Right atrium auricular region (tissue), 2 donors: ENCODE data around the gene ISCU. TPM values are rescaled to one million over a fixed set of nuclear protein-coding genes. Genes with fewer than 3 reads are reported as not detected.

Experiments
- DNase-seq: peaks from one replicate; pipeline ENCODE4 v3.0.0-alpha.2; 2019; ENCODE audit warnings: low spot score
- H3K27ac ChIP-seq, 2 donors: fragments of 200-600 bp; sonication (generic); 1 replicate in 1 of 2; 2 replicates in 1 of 2; pipeline ENCODE4 v1.5.1; 2016 to 2019
- H3K27me3 ChIP-seq, 2 donors: fragments of 200-600 bp; sonication (generic); one replicate each; pipeline versions ENCODE4 v1.5.1 to v1.6.0; 2017 to 2019
- H3K36me3 ChIP-seq: fragments of 200-600 bp; sonication (generic); one replicate; pipeline ENCODE4 v1.5.1; 2016
- H3K4me1 ChIP-seq, 2 donors: fragments of 200-600 bp; sonication (generic); one replicate each; pipeline versions ENCODE4 v1.5.1 to v1.6.0; 2017 to 2019
- H3K4me3 ChIP-seq, 2 donors: fragments of 200-600 bp; sonication (generic); 1 replicate in 1 of 2; 2 replicates in 1 of 2; pipeline ENCODE4 v1.5.1; 2017 to 2019; ENCODE audit warnings: mild to moderate bottlenecking in 1 of 2, moderate library complexity in 1 of 2
- H3K9me3 ChIP-seq, 2 donors: fragments of 200-600 bp; sonication (generic); one replicate each; pipeline ENCODE4 v1.5.1; 2019
- total RNA-seq, 2 donors: library from RNA; depleted of rRNA; stranded (reverse); fragments of >200 nt; gene quantifications; one replicate each; pipeline ENCODE4 v1.1.0, GENCODE V29; 2016
- TF ChIP-seq, protein P1 (sequence below), 2 donors: fragments of 200-600 bp; sonication (generic); IDR thresholded peaks; one replicate each; pipeline ENCODE4 v1.5.1; 2019; ENCODE audit warnings: antibody characterized with exemption in 2 of 2

Gene ISCU
- total RNA-seq, 2 donors from 2014 or later: 421 to 433 TPM

DNA sequence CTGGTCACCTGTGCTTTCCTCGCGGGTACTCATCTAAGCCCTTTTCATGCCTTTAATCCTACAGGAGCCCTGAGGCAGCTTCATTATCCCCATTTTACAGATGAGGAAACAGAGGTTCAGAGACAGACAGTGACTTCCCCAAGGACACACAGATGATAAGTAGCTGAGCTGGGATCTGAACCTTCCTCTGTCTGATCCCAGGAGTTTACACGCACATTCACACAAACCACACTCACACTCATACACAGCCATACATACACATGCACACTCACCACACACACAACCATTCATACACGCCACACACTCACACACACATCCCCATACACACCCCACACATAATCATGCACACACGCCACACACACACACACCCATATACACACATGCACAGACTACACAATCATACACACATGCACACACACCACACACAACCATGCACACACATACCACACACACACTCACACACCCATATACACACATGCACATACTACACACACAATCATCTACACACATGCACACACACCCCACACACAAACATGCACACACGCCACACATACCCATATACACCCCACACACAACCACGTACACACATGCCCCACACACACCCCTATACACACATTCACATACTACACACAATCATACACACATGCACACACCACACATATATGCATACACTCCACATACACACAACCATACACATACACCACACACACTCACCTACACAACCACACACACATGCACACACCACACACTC lies 32.7 kb downstream of the ISCU start:
- TF ChIP-seq, protein P1, sequence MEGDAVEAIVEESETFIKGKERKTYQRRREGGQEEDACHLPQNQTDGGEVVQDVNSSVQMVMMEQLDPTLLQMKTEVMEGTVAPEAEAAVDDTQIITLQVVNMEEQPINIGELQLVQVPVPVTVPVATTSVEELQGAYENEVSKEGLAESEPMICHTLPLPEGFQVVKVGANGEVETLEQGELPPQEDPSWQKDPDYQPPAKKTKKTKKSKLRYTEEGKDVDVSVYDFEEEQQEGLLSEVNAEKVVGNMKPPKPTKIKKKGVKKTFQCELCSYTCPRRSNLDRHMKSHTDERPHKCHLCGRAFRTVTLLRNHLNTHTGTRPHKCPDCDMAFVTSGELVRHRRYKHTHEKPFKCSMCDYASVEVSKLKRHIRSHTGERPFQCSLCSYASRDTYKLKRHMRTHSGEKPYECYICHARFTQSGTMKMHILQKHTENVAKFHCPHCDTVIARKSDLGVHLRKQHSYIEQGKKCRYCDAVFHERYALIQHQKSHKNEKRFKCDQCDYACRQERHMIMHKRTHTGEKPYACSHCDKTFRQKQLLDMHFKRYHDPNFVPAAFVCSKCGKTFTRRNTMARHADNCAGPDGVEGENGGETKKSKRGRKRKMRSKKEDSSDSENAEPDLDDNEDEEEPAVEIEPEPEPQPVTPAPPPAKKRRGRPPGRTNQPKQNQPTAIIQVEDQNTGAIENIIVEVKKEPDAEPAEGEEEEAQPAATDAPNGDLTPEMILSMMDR (IDR thresholded peaks at IDR 0.05): no peak

DNA sequence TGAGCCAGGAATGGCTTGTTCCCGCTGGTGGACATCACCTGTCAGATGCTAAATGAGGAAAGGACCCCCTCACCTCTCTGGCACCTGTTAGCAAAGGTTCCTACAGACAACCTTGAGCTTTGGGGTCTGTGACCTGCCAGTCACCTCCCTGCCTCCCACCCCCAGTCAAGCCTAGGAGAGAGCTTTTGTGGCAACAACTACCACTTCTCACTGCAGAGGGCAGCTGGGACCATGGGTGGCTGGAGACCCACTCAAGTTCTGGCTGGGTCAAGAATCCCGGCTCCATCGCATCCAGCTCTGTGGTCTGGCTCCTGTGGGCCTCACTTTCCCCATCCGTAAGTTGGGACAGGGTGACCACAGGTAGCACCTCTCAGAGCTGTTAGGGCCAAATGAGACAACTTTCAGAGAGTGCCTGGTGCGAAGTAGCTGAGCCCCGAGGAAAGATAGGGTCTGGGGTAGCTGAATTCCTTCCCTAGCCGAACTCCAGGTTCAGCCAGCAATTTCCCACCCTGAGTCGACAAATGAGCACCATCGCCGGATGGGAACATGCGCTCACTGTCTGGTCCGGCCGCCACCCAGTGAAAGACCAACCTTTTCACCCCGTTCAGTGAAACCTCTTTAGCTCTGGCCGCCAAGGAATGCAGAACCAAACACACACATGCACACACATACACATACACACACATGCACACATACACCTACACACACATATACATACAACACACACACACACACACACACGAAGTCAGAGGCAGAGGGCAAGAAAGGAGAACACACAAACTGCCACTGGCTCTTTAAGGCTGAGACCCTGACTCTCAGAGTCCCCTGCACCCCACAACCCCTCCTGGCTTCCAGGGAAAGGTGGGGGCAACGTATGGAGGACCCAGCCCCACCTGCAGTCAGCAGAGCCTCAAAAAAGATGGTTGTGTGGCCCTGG lies 33.6 kb downstream of the ISCU start:
- H3K4me3 ChIP-seq: peak overlapping the region in 1 of 2 donors; percentile 40
- TF ChIP-seq, protein P1 (IDR thresholded peaks at IDR 0.05): no peak
- H3K27me3 ChIP-seq: no peaks in the 10 kb centered on the region
- H3K4me1 ChIP-seq: peaks cover 0 to 13% of the 10 kb centered on the region in 2 donors
- no peak for DNase-seq
- H3K27ac ChIP-seq: no peak overlapping the region
- no peaks in the 10 kb centered on the region for H3K36me3 ChIP-seq
- no peaks in the 10 kb centered on the region for H3K9me3 ChIP-seq

More for the DNA sequence above, 32.7 kb downstream of the ISCU start:
- Histone ChIP-seq H3K4me3 (no peak overlapping the region), H3K9me3 (no peaks in the 10 kb centered on the region), H3K4me1 (peaks cover 0 to 13% of the 10 kb centered on the region in 2 donors), H3K36me3 (no peaks in the 10 kb centered on the region), H3K27me3 (no peaks in the 10 kb centered on the region), H3K27ac (no peak overlapping the region)
- no peak for DNase-seq

DNA sequence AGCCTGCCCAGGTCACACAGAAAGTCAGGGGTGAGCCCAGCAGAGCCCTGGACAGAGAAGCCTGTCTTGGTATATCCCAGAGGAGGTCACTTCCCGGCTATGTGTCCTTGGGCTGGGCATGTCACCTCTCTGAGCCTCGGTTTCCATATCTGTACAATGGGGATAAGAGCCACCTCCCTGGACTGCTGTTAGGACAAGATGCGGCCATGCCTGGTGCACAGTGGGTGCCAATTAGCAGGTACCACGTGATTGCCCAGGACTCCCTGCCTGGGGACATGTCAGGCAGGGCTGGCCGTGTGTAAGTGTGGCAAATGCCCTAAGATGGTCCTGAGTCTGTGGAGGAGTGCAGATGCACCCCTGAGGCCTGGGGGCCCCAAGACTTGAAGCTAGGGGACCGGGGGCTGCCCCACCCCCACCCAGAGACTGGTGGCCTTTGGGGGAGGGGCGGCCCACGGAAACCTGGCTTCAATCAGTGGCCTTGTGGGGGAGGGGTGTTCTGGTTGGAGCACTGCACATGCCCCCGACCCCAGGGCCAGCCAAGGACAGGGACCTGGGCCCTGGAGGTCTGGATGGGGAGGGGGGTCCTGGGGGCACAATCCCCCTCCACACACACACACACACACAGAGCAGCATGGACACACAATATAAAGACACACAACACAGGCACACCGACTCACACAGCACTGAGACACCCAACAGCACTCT lies 34.6 kb downstream of the ISCU start:
- Histone ChIP-seq H3K4me1 (peaks cover 0 to 13% of the 10 kb centered on the region in 2 donors), H3K4me3 (peak overlapping the region in 1 of 2 donors; percentile 40), H3K36me3 (no peaks in the 10 kb centered on the region), H3K27me3 (no peaks in the 10 kb centered on the region), H3K9me3 (no peaks in the 10 kb centered on the region), H3K27ac (no peak overlapping the region)
- no peak for DNase-seq
- TF ChIP-seq, protein P1 (IDR thresholded peaks at IDR 0.05): no peak

DNA sequence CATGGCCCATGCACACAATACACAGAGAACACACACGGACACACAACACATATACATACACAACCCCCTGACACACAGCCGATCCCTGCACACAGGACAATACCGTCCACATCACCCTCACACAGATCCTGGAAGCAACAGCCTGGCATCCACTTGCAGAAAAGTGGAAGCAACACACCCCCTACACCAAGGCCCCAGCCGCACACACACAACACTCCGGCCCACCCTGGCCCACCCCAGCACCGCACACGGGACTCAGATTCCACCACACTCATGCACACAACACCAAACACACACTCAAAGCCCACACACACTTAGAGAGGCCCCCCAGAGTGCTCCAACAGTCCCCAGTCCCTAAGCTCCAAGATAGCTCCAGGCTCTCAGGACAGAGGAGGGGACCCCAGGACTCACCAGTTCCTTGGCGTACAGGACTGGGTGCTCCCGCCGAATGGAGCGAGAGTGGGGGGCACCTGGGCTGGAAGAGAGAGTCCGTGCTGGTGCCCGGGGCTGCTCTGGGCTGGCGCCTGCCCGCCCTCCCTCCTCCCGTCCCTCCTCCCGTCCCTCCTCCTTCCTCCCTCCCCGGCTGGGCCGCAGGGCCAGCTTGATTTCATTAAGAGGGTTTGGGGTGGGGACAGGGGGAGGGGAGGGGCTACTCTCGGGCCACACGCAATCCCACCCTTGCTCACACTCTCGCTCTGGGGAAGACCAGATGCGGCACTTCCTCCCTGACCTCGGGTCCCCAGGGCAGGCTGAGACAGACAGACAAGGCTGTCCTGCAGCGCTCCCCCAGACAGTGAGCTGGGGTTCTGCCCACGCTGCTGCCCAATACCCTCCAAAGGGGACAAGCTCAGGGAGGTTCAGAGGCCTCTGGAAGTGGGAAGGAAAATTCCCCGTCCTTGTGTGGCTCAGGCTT lies 35.4 kb downstream of the ISCU start, which contains the start of gene TMEM119:
TMEM119 (minus strand) TSS at position 526 of the 913 bp plus-strand sequence. CDS start 5,701 bp downstream, outside the sequence.
- Histone ChIP-seq H3K4me1 (peaks cover 0 to 13% of the 10 kb centered on the region in 2 donors), H3K4me3 (peak within 1 kb of the TSS in 1 of 2 donors; percentile 40), H3K36me3 (no peaks in the 10 kb centered on the region), H3K27ac (peak within 1 kb of the TSS in 1 of 2 donors; percentile 3), H3K9me3 (no peaks in the 10 kb centered on the region), H3K27me3 (no peaks in the 10 kb centered on the region)
- TF ChIP-seq, protein P1 (IDR thresholded peaks at IDR 0.05): no peak
- no peak for DNase-seq
